DND-41 (cell line): ENCODE results near the gene RIPOR1.

Source experiments
- CTCF ChIP-seq: IDR thresholded peaks from 2 replicates; pipeline ENCODE4 v1.5.1; 2012; ENCODE audit warnings: borderline replicate concordance, low read length, moderate library complexity, mild to moderate bottlenecking; ENCODE audit not compliant: poor library complexity, severe bottlenecking; ENCODE audit errors: extremely low read depth
- EZH2 ChIP-seq: IDR thresholded peaks from 3 replicates; pipeline ENCODE4 v1.6.1; 2012; ENCODE audit warnings: borderline replicate concordance, low read depth, mild to moderate bottlenecking, moderate library complexity, low read length, inconsistent platforms; ENCODE audit not compliant: severe bottlenecking

- no peak for TF ChIP-seq CTCF
- no peak for TF ChIP-seq EZH2
Measured at GRCh38 chr16:67537636-67538591, 9.3 kb downstream of the RIPOR1 start.
